Gastrocnemius medialis (tissue), 4 donors: ENCODE measurements around the gene FAM163B. TPM values are rescaled to one million over a fixed set of nuclear protein-coding genes. Genes with fewer than 3 reads are reported as not detected.

Experiments
- ATAC-seq, 2 donors: fragments of 150-250 bp; one replicate each; pipeline ENCODE4 v1.9.1; 2016
- DNase-seq, 2 donors: peaks; one replicate each; pipeline ENCODE4 v3.0.0-alpha.2; 2019
- H3K27ac ChIP-seq, 4 donors: fragments of 200-600 bp; sonication (generic); 1 replicate in 1 of 4; 2 replicates in 3 of 4; pipeline ENCODE4 v1.5.1; 2016 to 2018; ENCODE audit warnings: mild to moderate bottlenecking in 2 of 4, moderate library complexity in 1 of 4
- H3K27me3 ChIP-seq, 3 donors: fragments of 200-600 bp; sonication (generic) in 2 of 3; 1 replicate in 1 of 3; 2 replicates in 2 of 3; pipeline versions ENCODE4 v1.5.1 to v1.6.0; 2016 to 2019; ENCODE audit warnings: mild to moderate bottlenecking in 1 of 3, moderate library complexity in 1 of 3
- H3K36me3 ChIP-seq, 2 donors: fragments of 200-600 bp; sonication (generic) in 1 of 2; one replicate each; pipeline ENCODE4 v1.5.1; 2017 to 2018
- H3K4me1 ChIP-seq, 2 donors: fragments of 200-600 bp; sonication (generic) in 1 of 2; one replicate each; pipeline ENCODE4 v1.5.1; 2016 to 2017; ENCODE audit warnings: mild to moderate bottlenecking in 2 of 2
- H3K4me3 ChIP-seq, 4 donors: fragments of 200-600 bp; sonication (generic) in 3 of 4; 1 replicate in 1 of 4; 2 replicates in 3 of 4; pipeline ENCODE4 v1.5.1; 2016 to 2019; ENCODE audit warnings: mild to moderate bottlenecking in 2 of 4
- H3K9me3 ChIP-seq, 3 donors: fragments of 200-600 bp; sonication (generic) in 2 of 3; 1 replicate in 1 of 3; 2 replicates in 2 of 3; pipeline ENCODE4 v1.5.1; 2016 to 2019
- POLR2A ChIP-seq, 2 donors: fragments of 450-650 bp; IDR thresholded peaks; one replicate each; pipeline ENCODE4 v1.6.1; 2017; ENCODE audit warnings: antibody characterized with exemption in 2 of 2, mild to moderate bottlenecking in 2 of 2, moderate library complexity in 2 of 2
- in situ Hi-C, 4 donors: fragments of 200-750 bp; cut with MboI; loops; one replicate each; pipeline versions ENCODE4 v1.15.0 to v1.8.0; 2017; ENCODE audit warnings: low sequenced_read_pairs in 4 of 4
- intact Hi-C: fragments of 100-400 bp; cut with DNase I; formaldehyde crosslinking; loops from one replicate; pipeline ENCODE4 v1.15.1; 2023; ENCODE audit warnings: low total_unique reads
- total RNA-seq, 4 donors: library from RNA; depleted of rRNA; stranded (reverse); fragments of >200 nt; gene quantifications; one replicate each; pipeline versions ENCODE4 v1.1.0 to v1.2.3, GENCODE V29; 2016
- TF ChIP-seq, protein P1 (sequence below), 5 experiments: fragments of 450-650 bp in 3 of 5; fragments of 200-600 bp in 2 of 5; sonication (generic) in 2 of 5; IDR thresholded peaks in 4 of 5; conservative IDR thresholded peaks in 1 of 5; 1 replicate in 4 of 5; 2 replicates in 1 of 5; pipeline ENCODE4 v1.5.1; 2016 to 2019; ENCODE audit warnings: antibody characterized with exemption in 5 of 5, mild to moderate bottlenecking in 3 of 5, moderate library complexity in 3 of 5

FAM163B gene
- total RNA-seq, 4 donors from 2014 or later = not detected

DNA sequence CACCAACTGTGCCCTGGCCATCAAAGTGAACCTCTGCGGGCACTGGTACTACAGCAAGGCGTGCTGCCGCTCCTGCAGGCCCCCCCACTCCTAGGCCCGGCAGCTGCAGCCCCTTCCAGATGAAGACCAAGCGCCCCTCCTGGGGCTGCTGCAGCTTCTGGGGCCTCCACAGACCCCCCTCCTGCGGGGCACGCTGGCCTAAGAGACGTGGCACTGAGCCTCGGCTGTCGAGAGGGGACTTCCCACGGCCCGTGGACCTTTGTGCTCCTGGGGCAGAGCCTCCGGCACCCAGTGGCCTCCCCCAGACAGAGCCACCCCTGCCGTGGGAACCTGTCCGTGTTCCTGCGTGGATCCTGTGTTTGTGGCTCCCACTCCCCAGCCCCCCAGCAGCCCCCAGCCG, 34.4 kb downstream of the FAM163B start:
- no peaks in the 10 kb centered on the region for H3K9me3 ChIP-seq
- intact Hi-C loops (no loop called here), in situ Hi-C loops (no loop called here)
- peaks cover 3 to 23% (median 14%) of the 10 kb centered on the region in 3 donors for H3K27me3 ChIP-seq
- H3K4me3 ChIP-seq = no peak overlapping the region
- no peak for ATAC-seq
- no peak for TF ChIP-seq POLR2A (IDR thresholded peaks at IDR 0.05)
- TF ChIP-seq, protein P1, sequence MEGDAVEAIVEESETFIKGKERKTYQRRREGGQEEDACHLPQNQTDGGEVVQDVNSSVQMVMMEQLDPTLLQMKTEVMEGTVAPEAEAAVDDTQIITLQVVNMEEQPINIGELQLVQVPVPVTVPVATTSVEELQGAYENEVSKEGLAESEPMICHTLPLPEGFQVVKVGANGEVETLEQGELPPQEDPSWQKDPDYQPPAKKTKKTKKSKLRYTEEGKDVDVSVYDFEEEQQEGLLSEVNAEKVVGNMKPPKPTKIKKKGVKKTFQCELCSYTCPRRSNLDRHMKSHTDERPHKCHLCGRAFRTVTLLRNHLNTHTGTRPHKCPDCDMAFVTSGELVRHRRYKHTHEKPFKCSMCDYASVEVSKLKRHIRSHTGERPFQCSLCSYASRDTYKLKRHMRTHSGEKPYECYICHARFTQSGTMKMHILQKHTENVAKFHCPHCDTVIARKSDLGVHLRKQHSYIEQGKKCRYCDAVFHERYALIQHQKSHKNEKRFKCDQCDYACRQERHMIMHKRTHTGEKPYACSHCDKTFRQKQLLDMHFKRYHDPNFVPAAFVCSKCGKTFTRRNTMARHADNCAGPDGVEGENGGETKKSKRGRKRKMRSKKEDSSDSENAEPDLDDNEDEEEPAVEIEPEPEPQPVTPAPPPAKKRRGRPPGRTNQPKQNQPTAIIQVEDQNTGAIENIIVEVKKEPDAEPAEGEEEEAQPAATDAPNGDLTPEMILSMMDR (IDR thresholded peaks at IDR 0.05 in 4 of 5, conservative IDR thresholded peaks at IDR 0.05 in 1 of 5) = no peak
- no peak overlapping the region for H3K27ac ChIP-seq
- no peaks in the 10 kb centered on the region for H3K36me3 ChIP-seq
- DNase-seq = no peak
- no peaks in the 10 kb centered on the region for H3K4me1 ChIP-seq

DNA sequence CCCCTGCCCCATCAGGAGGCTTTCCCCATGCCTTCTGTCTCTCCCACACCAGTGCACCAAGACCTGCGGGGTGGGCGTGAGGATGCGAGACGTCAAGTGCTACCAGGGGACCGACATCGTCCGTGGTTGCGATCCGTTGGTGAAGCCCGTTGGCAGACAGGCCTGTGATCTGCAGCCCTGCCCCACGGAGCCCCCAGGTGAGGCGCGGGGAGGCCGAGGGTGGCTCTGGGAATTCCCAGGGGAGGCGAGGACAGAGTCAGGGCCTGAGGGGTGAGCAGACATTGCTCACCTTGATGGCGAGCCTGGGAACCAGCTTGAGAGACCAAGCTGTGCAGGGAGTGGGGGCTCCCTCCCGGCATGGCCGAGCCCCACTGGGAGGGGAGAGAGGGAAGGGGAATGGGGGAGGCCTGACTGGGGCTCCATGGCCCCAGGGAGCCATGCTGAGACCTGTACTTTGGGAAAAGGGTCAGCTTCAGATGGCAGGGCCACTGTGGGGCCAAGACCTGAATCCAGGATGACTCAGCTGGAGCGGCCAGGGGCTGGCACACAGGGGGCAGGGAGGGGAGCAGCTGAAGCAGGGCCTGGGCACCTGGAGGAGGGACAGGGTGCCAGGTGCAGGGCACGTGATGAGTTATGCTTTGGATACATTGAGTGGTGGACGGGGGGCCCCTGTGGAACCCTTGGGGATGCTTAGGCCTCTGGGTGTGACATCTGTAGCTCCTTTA, 35.2 kb downstream of the FAM163B start:
- Histone ChIP-seq H3K4me1 (no peaks in the 10 kb centered on the region), H3K4me3 (no peak overlapping the region), H3K27ac (no peak overlapping the region), H3K36me3 (no peaks in the 10 kb centered on the region), H3K27me3 (peaks cover 3 to 23% (median 14%) of the 10 kb centered on the region in 3 donors), H3K9me3 (no peaks in the 10 kb centered on the region)
- in situ Hi-C loops (no loop called here), intact Hi-C loops (no loop called here)
- no peak for TF ChIP-seq POLR2A (IDR thresholded peaks at IDR 0.05)
- TF ChIP-seq, protein P1 (IDR thresholded peaks at IDR 0.05 in 4 of 5, conservative IDR thresholded peaks at IDR 0.05 in 1 of 5) = no peak
- no peak for ATAC-seq
- DNase-seq = no peak

- in situ Hi-C loops = no loop called here
- no peak for ATAC-seq
- TF ChIP-seq, protein P1 (IDR thresholded peaks at IDR 0.05 in 4 of 5, conservative IDR thresholded peaks at IDR 0.05 in 1 of 5) = no peak
- no peak for TF ChIP-seq POLR2A (IDR thresholded peaks at IDR 0.05)
Observed at GRCh38 chr9:133572821-133573361, 36.3 kb downstream of the FAM163B start.

GRCh38 chr9:133571896-133572595, 37.1 kb downstream of the FAM163B start:
- TF ChIP-seq, protein P1 (IDR thresholded peaks at IDR 0.05 in 4 of 5, conservative IDR thresholded peaks at IDR 0.05 in 1 of 5) = no peak
- no peak for TF ChIP-seq POLR2A (IDR thresholded peaks at IDR 0.05)
- no peak overlapping the region for H3K27ac ChIP-seq
- no peaks in the 10 kb centered on the region for H3K9me3 ChIP-seq
- in situ Hi-C loops = no loop called here
- no peaks in the 10 kb centered on the region for H3K36me3 ChIP-seq
- H3K4me1 ChIP-seq = no peaks in the 10 kb centered on the region
- intact Hi-C loops = no loop called here
- H3K4me3 ChIP-seq = no peak overlapping the region
- H3K27me3 ChIP-seq = peaks cover 3 to 23% (median 15%) of the 10 kb centered on the region in 3 donors
- DNase-seq (no peak), ATAC-seq (no peak)

More at GRCh38 chr9:133572821-133573361, 36.3 kb downstream of the FAM163B start:
- Histone ChIP-seq H3K27ac (no peak overlapping the region), H3K27me3 (peaks cover 3 to 23% (median 14%) of the 10 kb centered on the region in 3 donors), H3K9me3 (no peaks in the 10 kb centered on the region), H3K4me1 (no peaks in the 10 kb centered on the region), H3K36me3 (no peaks in the 10 kb centered on the region), H3K4me3 (no peak overlapping the region)
- peak in 1 of 2 donors; percentile 23 for DNase-seq
- intact Hi-C loops = no loop called here
